A549 treated with CpdA at 1 μM for 4 hours (cell line): ENCODE results near the gene COMT. TPM values are rescaled to one million over a fixed set of nuclear protein-coding genes. Genes with fewer than 3 reads are reported as not detected.

Source experiments
- total RNA-seq: library from RNA; stranded (reverse); fragments of 200-300 nt; extraction: Qiagen RNA extraction; gene quantifications from 5 replicates; pipeline ENCODE4 v1.2.3, GENCODE V29; 2022; ENCODE audit warnings: low read depth

The COMT gene
- 129 to 164 TPM (median 157 TPM) in 5 replicates for total RNA-seq

DNA sequence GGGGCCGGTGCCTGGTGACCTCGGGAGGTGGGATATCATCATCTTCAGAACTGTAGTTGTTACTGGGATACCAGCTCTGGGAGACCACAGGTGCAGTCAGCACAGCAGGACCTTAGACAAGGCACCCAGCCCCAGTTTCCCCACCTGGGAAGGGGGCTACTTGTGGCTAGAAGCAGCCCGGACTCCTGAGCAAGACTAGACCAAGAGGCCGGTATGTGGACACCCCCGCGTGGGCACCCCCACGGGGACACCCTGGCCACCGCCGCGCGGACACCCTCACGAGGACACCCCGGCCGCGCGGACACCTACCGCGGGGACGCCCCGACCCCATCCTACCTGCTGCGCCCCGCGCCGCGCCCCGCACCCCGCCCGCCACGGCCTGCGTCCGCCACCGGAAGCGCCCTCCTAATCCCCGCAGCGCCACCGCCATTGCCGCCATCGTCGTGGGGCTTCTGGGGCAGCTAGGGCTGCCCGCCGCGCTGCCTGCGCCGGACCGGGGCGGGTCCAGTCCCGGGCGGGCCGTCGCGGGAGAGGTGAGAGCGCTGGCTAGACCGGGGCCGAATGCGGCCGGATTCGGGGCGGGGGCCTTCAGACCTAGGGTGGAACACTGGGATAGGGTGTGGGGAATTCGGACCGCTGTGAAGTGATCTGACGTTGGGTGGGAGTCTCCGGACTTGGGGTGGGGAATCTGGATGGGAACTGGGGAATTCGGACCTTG is at the start of gene COMT, which contains the start of gene TXNRD2:
Gene COMT, plus strand, starts transcription at position 408 of the 718 bp plus-strand sequence. CDS start 20,755 bp downstream, outside the sequence.
Gene TXNRD2, minus strand, starts transcription at position 454 of the 718 bp plus-strand sequence. Its CDS starts 15 bp downstream, at position 439.

DNA sequence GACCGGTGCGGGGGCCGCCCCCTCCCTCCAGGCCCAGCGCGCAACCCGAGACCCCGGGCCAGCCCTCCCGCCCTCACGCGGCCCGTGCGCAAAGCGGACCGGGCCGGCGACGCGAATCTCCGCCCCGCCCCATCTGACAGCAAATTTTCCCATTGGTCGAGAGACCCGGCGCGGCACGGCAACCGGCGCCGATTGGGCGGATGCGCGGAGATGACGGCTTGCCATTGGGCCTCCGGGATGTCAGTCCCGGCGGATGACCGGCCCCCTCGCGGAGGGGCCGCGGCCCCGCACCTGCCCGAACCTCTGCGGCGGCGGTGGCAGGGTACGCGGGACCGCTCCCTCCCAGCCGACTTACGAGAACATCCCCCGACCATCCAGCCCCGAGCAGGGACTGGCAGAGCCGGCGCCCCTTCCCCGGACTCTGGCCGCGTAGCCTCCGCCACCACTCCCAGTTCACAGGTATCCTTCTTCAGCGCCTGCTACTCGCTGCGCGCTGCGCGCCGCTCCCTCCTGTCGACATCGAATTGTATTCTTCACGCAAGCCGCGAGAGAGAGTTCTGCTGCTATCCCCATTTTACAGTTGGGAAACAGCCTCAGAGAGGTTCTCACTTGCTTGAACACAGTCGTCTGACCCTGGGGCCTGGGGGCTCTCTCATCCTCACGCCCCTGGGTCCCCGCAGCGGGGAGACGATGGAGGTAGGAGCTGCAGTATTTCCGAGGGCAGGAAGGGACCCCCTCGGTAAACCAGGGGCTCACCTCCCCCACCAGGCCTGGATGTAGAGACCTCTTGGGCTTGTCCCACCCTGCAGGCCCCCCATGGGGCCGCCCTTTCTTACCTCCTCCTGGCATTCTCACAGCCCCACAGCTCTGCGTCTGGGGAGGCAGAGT is 75.4 kb downstream of the COMT start, which contains the start of gene ARVCF:
Gene ARVCF, minus strand, starts transcription at position 90 of the 888 bp plus-strand sequence. CDS start 26,029 bp downstream, outside the sequence.

Other genes with a start within 250 kb of the COMT start
- gene SEPTIN5, start 227.3 kb upstream of the COMT start, total RNA-seq = 7.8 to 10.4 TPM (median 8.7 TPM) in 5 replicates
- gene GP1BB, start 218.2 kb upstream of the COMT start, total RNA-seq = 1.2 to 1.5 TPM (median 1.5 TPM) in 4 of 5 replicates, not detected in the other
- 2.6 to 4.9 TPM (median 4.0 TPM) in 5 replicates for gene TBX1, start 181.0 kb upstream of the COMT start, total RNA-seq
- 12.6 to 17.8 TPM (median 16.8 TPM) in 5 replicates for gene GNB1L, start 86.9 kb upstream of the COMT start, total RNA-seq
- 5.8 to 8.6 TPM (median 6.5 TPM) in 5 replicates for gene RTL10, start 86.9 kb upstream of the COMT start, total RNA-seq
- 27.9 to 40.0 TPM (median 33.8 TPM) in 5 replicates for gene TXNRD2, start within 50 bp of the COMT start, total RNA-seq
- 1.2 to 3.0 TPM (median 2.7 TPM) in 5 replicates for gene ARVCF, start 75.1 kb downstream of the COMT start, total RNA-seq
- gene TANGO2, start 79.3 kb downstream of the COMT start, total RNA-seq = 12.1 to 16.0 TPM (median 14.7 TPM) in 5 replicates
- gene DGCR8, start 138.5 kb downstream of the COMT start, total RNA-seq = 19.8 to 23.0 TPM (median 21.0 TPM) in 5 replicates
- gene RANBP1, start 174.3 kb downstream of the COMT start, total RNA-seq = 258 to 295 TPM (median 291 TPM) in 5 replicates
- 19.5 to 28.3 TPM (median 27.0 TPM) in 5 replicates for gene TRMT2A, start 175.5 kb downstream of the COMT start, total RNA-seq
- gene ZDHHC8, start 190.0 kb downstream of the COMT start, total RNA-seq = 22.5 to 34.0 TPM (median 26.4 TPM) in 5 replicates
- not detected in 5 replicates for gene CCDC188, start 209.3 kb downstream of the COMT start, total RNA-seq